H1 (cell line): Measurements from ENCODE around the gene SLC28A2. TPM values are rescaled to one million over a fixed set of nuclear protein-coding genes. Genes with fewer than 3 reads are reported as not detected.

Experiments
- CTCF ChIA-PET: fragments of 300-600 bp; sonication (Branson Sonifier 250); formaldehyde crosslinking; loops from one replicate; lab custom pipeline; 2021; ENCODE audit not compliant: partially characterized antibody; lab: Charles Lee
- POLR2A ChIA-PET: fragments of 300-600 bp; sonication (Branson Sonifier 250); formaldehyde crosslinking; loops from one replicate; lab custom pipeline; 2021; ENCODE audit warnings: inconsistent platforms; ENCODE audit not compliant: partially characterized antibody; lab: Charles Lee
- DNase-seq, 2 experiments: peaks; one replicate each; pipeline versions ENCODE4 v3.0.0 to v3.0.0-alpha.2; 2010 to 2022; ENCODE audit warnings: low spot score in 2 of 2, low read depth in 1 of 2, mixed read lengths in 1 of 2
- FAIRE-seq: peaks from 2 replicates; lab custom pipeline; 2011; peaks lifted over from hg19 to GRCh38; lab: Jason Lieb, UNC
- H2AFZ ChIP-seq: 2 replicates; pipeline ENCODE4 v1.8.1; 2012; ENCODE audit warnings: low read length, inconsistent platforms
- H2AK5ac ChIP-seq: 2 replicates; pipeline ENCODE4 v1.6.1; 2013; ENCODE audit warnings: low read depth, low read length
- H2BK120ac ChIP-seq: replicated peaks from 2 replicates; pipeline ENCODE3; 2013; ENCODE audit warnings: low read depth, low read length, inconsistent platforms
- H2BK12ac ChIP-seq: 2 replicates; pipeline ENCODE4 v1.6.1; 2013; ENCODE audit warnings: low read depth, low read length
- H2BK15ac ChIP-seq: 2 replicates; pipeline ENCODE4 v1.6.1; 2013; ENCODE audit warnings: low read length
- H2BK20ac ChIP-seq: 2 replicates; pipeline ENCODE4 v1.6.1; 2013; ENCODE audit warnings: low read length
- H2BK5ac ChIP-seq: 2 replicates; pipeline ENCODE4 v1.6.1; 2013; ENCODE audit warnings: low read depth, low read length
- H3K14ac ChIP-seq: 2 replicates; pipeline ENCODE4 v1.6.1; 2013; ENCODE audit warnings: inconsistent platforms; ENCODE audit not compliant: insufficient read length
- H3K18ac ChIP-seq: 2 replicates; pipeline ENCODE4 v1.6.1; 2013; ENCODE audit warnings: low read length; ENCODE audit errors: extremely low read depth
- H3K23ac ChIP-seq: 2 replicates; pipeline ENCODE4 v1.6.1; 2013; ENCODE audit warnings: inconsistent platforms; ENCODE audit not compliant: insufficient read length
- H3K23me2 ChIP-seq: 2 replicates; pipeline ENCODE4 v1.6.1; 2013; ENCODE audit warnings: low read depth, low read length
- H3K27ac ChIP-seq: 2 replicates; pipeline ENCODE4 v1.6.1; 2011; ENCODE audit warnings: low read depth, low read length, inconsistent platforms
- H3K27me3 ChIP-seq, 4 experiments: replicated peaks in 1 of 4; 1 replicate in 1 of 4; 2 replicates in 3 of 4; pipeline versions ENCODE4 v1.6.1 to v1.8.1; 2011 to 2013; ENCODE audit warnings: low read length in 3 of 4, mild to moderate bottlenecking in 3 of 4, inconsistent platforms in 2 of 4, mixed read lengths in 2 of 4, moderate library complexity in 1 of 4; ENCODE audit not compliant: control insufficient read depth in 3 of 4, insufficient read depth in 3 of 4; ENCODE audit errors: extremely low read depth in 1 of 4
- H3K36me3 ChIP-seq, 4 experiments: 2 replicates each; pipeline versions ENCODE4 v1.6.1 to v1.8.1; 2011 to 2013; ENCODE audit warnings: mild to moderate bottlenecking in 4 of 4, low read length in 3 of 4, moderate library complexity in 2 of 4, control low read depth in 1 of 4, inconsistent platforms in 1 of 4; ENCODE audit not compliant: insufficient read depth in 4 of 4, control insufficient read depth in 2 of 4
- H3K4ac ChIP-seq: replicated peaks from 2 replicates; pipeline ENCODE3; 2013; ENCODE audit warnings: low read length, low read depth, mixed read lengths, inconsistent platforms; ENCODE audit not compliant: insufficient read length
- H3K4me1 ChIP-seq, 4 experiments: replicated peaks in 1 of 4; 1 replicate in 1 of 4; 2 replicates in 3 of 4; pipeline versions ENCODE4 v1.6.1 to v1.8.1; 2011 to 2013; ENCODE audit warnings: low read length in 3 of 4, inconsistent platforms in 2 of 4, mixed read lengths in 1 of 4; ENCODE audit not compliant: insufficient read depth in 4 of 4, control insufficient read depth in 3 of 4
- H3K4me2 ChIP-seq, 2 experiments: 2 replicates each; pipeline versions ENCODE4 v1.6.1 to v1.8.1; 2011 to 2013; ENCODE audit warnings: low read depth in 2 of 2, low read length in 2 of 2, control low read depth in 1 of 2, inconsistent platforms in 1 of 2, mild to moderate bottlenecking in 1 of 2; ENCODE audit not compliant: insufficient read depth in 1 of 2
- H3K4me3 ChIP-seq, 4 experiments: fragments of 200-600, 300-600 bp in 1 of 4; sonication (generic), shearing (Covaris generic), sonication (Bioruptor Twin) in 1 of 4; 2 replicates each; pipeline versions ENCODE4 v1.5.1 to v1.8.1; 2011 to 2016; ENCODE audit warnings: low read length in 4 of 4, low read depth in 3 of 4, control low read depth in 2 of 4, inconsistent platforms in 2 of 4, mild to moderate bottlenecking in 2 of 4, mixed read lengths in 1 of 4, moderate library complexity in 1 of 4; ENCODE audit not compliant: insufficient read depth in 2 of 4; ENCODE audit errors: extremely low read depth in 1 of 4
- H3K56ac ChIP-seq: replicated peaks from 2 replicates; pipeline ENCODE3; 2013; ENCODE audit warnings: low read depth, mild to moderate bottlenecking, mixed read lengths, low read length, inconsistent platforms; ENCODE audit not compliant: insufficient read length
- H3K79me1 ChIP-seq: 2 replicates; pipeline ENCODE4 v1.6.1; 2013; ENCODE audit warnings: low read depth, low read length, control low read depth
- H3K79me2 ChIP-seq, 2 experiments: 2 replicates each; pipeline versions ENCODE4 v1.6.1 to v1.8.1; 2012 to 2013; ENCODE audit warnings: low read length in 2 of 2, mild to moderate bottlenecking in 2 of 2, inconsistent platforms in 1 of 2; ENCODE audit not compliant: insufficient read depth in 2 of 2, control insufficient read depth in 1 of 2
- H3K9ac ChIP-seq, 4 experiments: replicated peaks in 1 of 4; 1 replicate in 1 of 4; 2 replicates in 3 of 4; pipeline versions ENCODE4 v1.6.1 to v1.8.1; 2011 to 2013; ENCODE audit warnings: low read depth in 3 of 4, low read length in 3 of 4, control low read depth in 2 of 4, mild to moderate bottlenecking in 2 of 4, moderate library complexity in 2 of 4, inconsistent platforms in 1 of 4; ENCODE audit errors: extremely low read depth in 1 of 4
- H3K9me3 ChIP-seq, 2 experiments: 2 replicates each; pipeline versions ENCODE4 v1.6.1 to v1.8.1; 2012 to 2013; ENCODE audit warnings: mild to moderate bottlenecking in 2 of 2, moderate library complexity in 2 of 2, control low read depth in 1 of 2, inconsistent platforms in 1 of 2, low read depth in 1 of 2, low read length in 1 of 2, mixed read lengths in 1 of 2; ENCODE audit not compliant: insufficient read depth in 2 of 2
- H4K20me1 ChIP-seq, 2 experiments: replicated peaks in 1 of 2; 2 replicates each; pipeline versions ENCODE3 to v1.8.1; 2011 to 2013; ENCODE audit warnings: inconsistent platforms in 2 of 2, low read length in 2 of 2, mild to moderate bottlenecking in 1 of 2; ENCODE audit not compliant: insufficient read depth in 2 of 2, control insufficient read depth in 1 of 2
- H4K5ac ChIP-seq: 2 replicates; pipeline ENCODE4 v1.6.1; 2013; ENCODE audit warnings: low read length, low read depth, mixed read lengths, inconsistent platforms; ENCODE audit not compliant: insufficient read length
- H4K8ac ChIP-seq: 2 replicates; pipeline ENCODE4 v1.8.0; 2013; ENCODE audit warnings: mild to moderate bottlenecking, moderate library complexity, low read length, inconsistent platforms; ENCODE audit not compliant: insufficient read depth; ENCODE audit errors: extremely low read depth
- H4K91ac ChIP-seq: replicated peaks from 2 replicates; pipeline ENCODE3; 2013; ENCODE audit warnings: low read length, mixed read lengths, inconsistent platforms; ENCODE audit not compliant: insufficient read length
- CBX8 ChIP-seq: fragments of 300-800, 300-1000 bp; sonication (generic); IDR thresholded peaks from 2 replicates; pipeline ENCODE4 v1.7.1; 2016; ENCODE audit warnings: low read depth, low read length, borderline replicate concordance
- CTCF ChIP-seq, 3 experiments: IDR thresholded peaks; 1 replicate in 2 of 3; 2 replicates in 1 of 3; pipeline versions ENCODE4 v1.5.1 to v1.6.1; 2011; ENCODE audit warnings: low read length in 3 of 3, mild to moderate bottlenecking in 3 of 3, inconsistent platforms in 2 of 3, low read depth in 1 of 3, moderate library complexity in 1 of 3; ENCODE audit not compliant: insufficient read depth in 1 of 3; ENCODE audit errors: control extremely low read depth in 1 of 3
- EP300 ChIP-seq, 2 experiments: IDR thresholded peaks; 1 replicate in 1 of 2; 2 replicates in 1 of 2; pipeline ENCODE4 v1.6.1; 2011 to 2012; ENCODE audit warnings: low read depth in 2 of 2, low read length in 2 of 2, mild to moderate bottlenecking in 2 of 2, borderline replicate concordance in 1 of 2, inconsistent platforms in 1 of 2, moderate library complexity in 1 of 2
- RAD21 ChIP-seq, 2 experiments: IDR thresholded peaks in 1 of 2; conservative IDR thresholded peaks in 1 of 2; 2 replicates each; pipeline ENCODE4 v1.6.1; 2011; ENCODE audit warnings: low read depth in 2 of 2, low read length in 2 of 2, improper control_type of control experiment in 1 of 2, inconsistent platforms in 1 of 2, mild to moderate bottlenecking in 1 of 2, moderate library complexity in 1 of 2
- TBP ChIP-seq: IDR thresholded peaks from 2 replicates; pipeline ENCODE4 v1.6.1; 2011; ENCODE audit warnings: low read depth, low read length, improper control_type of control experiment
- WGBS, 2 experiments: shearing (Covaris generic) in 1 of 2; methylation state at CpG; one replicate each; pipeline versions ENCODE4 v1.1.6 to v1.1.7; 2013 to 2015; ENCODE audit warnings: low lambda C conversion rate in 2 of 2, mixed read lengths in 2 of 2, inconsistent platforms in 1 of 2, low coverage in 1 of 2, missing lambda C conversion rate in 1 of 2; ENCODE audit not compliant: insufficient replicate concordance in 2 of 2, insufficient coverage in 1 of 2, insufficient read length in 1 of 2; ENCODE audit errors: extremely low coverage in 1 of 2, missing lambda C conversion rate in 1 of 2; 5-methylcytosine and 5-hydroxymethylcytosine counted together
- polyA plus RNA-seq, 7 experiments: library from polyadenylated mRNA; depleted of rRNA in 3 of 7; stranded (reverse) in 5 of 7; unstranded in 2 of 7; fragments of >200 nt in 5 of 7; fragments of 200-250 nt in 2 of 7; gene quantifications; 1 replicate in 5 of 7; 2 replicates in 1 of 7; 4 replicates in 1 of 7; pipeline versions ENCODE4 v1.2.1 to v1.2.3, GENCODE V29; 2011 to 2013; ENCODE audit warnings: missing spikeins in 2 of 7, mixed read lengths in 2 of 7
- total RNA-seq: library from RNA; stranded (reverse); fragmentation: NEBNext Ultra II Directional; extraction: Animal tissue kit (Norgen Biotek cat#: 25700); gene quantifications from 2 replicates; pipeline ENCODE4 v1.2.1, GENCODE V29; 2021
- TF ChIP-seq, protein P1 (sequence below): IDR thresholded peaks from 2 replicates; pipeline ENCODE4 v1.6.1; 2012; ENCODE audit warnings: low read length, inconsistent platforms

Gene SLC28A2
- total and polyA plus RNA-seq, 2 of the 8 experiments (the other 6 are each of a cell fraction or from before 2014, with no cell fraction given) = 0.11 TPM; not detected in 1

GRCh38 chr15:45225506-45226273 lies 26.3 kb upstream of the SLC28A2 start:
- H3K79me2 ChIP-seq = no peaks in the 10 kb centered on the region
- no peak overlapping the region for H4K91ac ChIP-seq
- H4K5ac ChIP-seq = no peak overlapping the region
- H3K9ac ChIP-seq = no peak overlapping the region
- no peaks in the 10 kb centered on the region for H3K79me1 ChIP-seq
- H3K36me3 ChIP-seq = no peaks in the 10 kb centered on the region
- no peak overlapping the region for H3K4ac ChIP-seq
- no peak overlapping the region for H2BK12ac ChIP-seq
- H3K4me3 ChIP-seq = no peak overlapping the region
- no peak overlapping the region for H4K8ac ChIP-seq
- no peak overlapping the region for H2AFZ ChIP-seq
- no peaks in the 10 kb centered on the region for H4K20me1 ChIP-seq
- H3K18ac ChIP-seq = no peak overlapping the region
- ChIA-PET POLR2A (interaction anchor here (1.1 kb wide), 1 partner anchor 62 kb away, joined by 3 read pairs; no protein-coding TSS in a partner anchor), CTCF (interaction anchor here (0.8 to 18.0 kb wide), 4 partner anchors 20 to 28 kb away, joined by 4 to 213 read pairs (median 13); partner anchors contain the start of gene SLC28A2)
- 76% methylated on average over 11 of the region's 11 CpGs; no CpG with 5 or more reads in 1 of the 2 experiments for WGBS, 2 experiments
- H2BK5ac ChIP-seq = no peak overlapping the region
- no peaks in the 10 kb centered on the region for H3K9me3 ChIP-seq
- H3K23ac ChIP-seq = no peak overlapping the region
- FAIRE-seq (no peak), DNase-seq (no peak)
- no peak overlapping the region for H2BK20ac ChIP-seq
- H3K4me1 ChIP-seq = no peaks in the 10 kb centered on the region
- H2AK5ac ChIP-seq = no peak overlapping the region
- no peak overlapping the region for H3K14ac ChIP-seq
- no peak overlapping the region for H2BK15ac ChIP-seq
- no peak overlapping the region for H3K4me2 ChIP-seq
- no peak overlapping the region for H3K27ac ChIP-seq
- no peaks in the 10 kb centered on the region for H3K27me3 ChIP-seq
- H3K23me2 ChIP-seq = no peaks in the 10 kb centered on the region
- no peak overlapping the region for H3K56ac ChIP-seq
- H2BK120ac ChIP-seq = no peak overlapping the region
- peak; percentile 26 to 41 (median 26); a peak in 3 of 4 replicates for TF ChIP-seq CTCF (IDR thresholded peaks at IDR 0.05; ENCODE audit: control extremely low read depth in 1 of 3, insufficient read depth in 1 of 3, low read depth in 1 of 3, low read length in 3 of 3)
- TF ChIP-seq, protein P1, sequence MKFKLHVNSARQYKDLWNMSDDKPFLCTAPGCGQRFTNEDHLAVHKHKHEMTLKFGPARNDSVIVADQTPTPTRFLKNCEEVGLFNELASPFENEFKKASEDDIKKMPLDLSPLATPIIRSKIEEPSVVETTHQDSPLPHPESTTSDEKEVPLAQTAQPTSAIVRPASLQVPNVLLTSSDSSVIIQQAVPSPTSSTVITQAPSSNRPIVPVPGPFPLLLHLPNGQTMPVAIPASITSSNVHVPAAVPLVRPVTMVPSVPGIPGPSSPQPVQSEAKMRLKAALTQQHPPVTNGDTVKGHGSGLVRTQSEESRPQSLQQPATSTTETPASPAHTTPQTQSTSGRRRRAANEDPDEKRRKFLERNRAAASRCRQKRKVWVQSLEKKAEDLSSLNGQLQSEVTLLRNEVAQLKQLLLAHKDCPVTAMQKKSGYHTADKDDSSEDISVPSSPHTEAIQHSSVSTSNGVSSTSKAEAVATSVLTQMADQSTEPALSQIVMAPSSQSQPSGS = no peak
- no peak for TF ChIP-seq EP300 (IDR thresholded peaks at IDR 0.05; ENCODE audit: borderline replicate concordance in 1 of 2, low read depth in 2 of 2, low read length in 2 of 2)
- TF ChIP-seq RAD21 (IDR thresholded peaks at IDR 0.05 in 1 of 2, conservative IDR thresholded peaks at IDR 0.05 in 1 of 2; ENCODE audit: low read depth in 2 of 2, low read length in 2 of 2) = peak in 1 of 2 experiments; percentile 8; a peak in 1 of 4 replicates
- no peak for TF ChIP-seq TBP
- TF ChIP-seq CBX8 = no peak
